Measurements from ENCODE around the gene CERCAM.

Gene CERCAM

GRCh38 chr9:128420651-128421481 is at the start of gene CERCAM:
Gene CERCAM (plus strand): TSS chr9:128420857. CDS start chr9:128420878, 21 bp downstream.
- peak; percentile 40 for DNase-seq

GRCh38 chr9:128371630-128372117 is 49.0 kb upstream of the CERCAM start:
- DNase-seq: no peak

GRCh38 chr9:128372188-128372641 is 48.4 kb upstream of the CERCAM start:
- no peak for DNase-seq

- no peak for DNase-seq
Observed at GRCh38 chr9:128372784-128373183, 47.9 kb upstream of the CERCAM start.

- DNase-seq: no peak
Observed at GRCh38 chr9:128374221-128374675, 46.4 kb upstream of the CERCAM start.

- no peak for DNase-seq
Observed at GRCh38 chr9:128375865-128376264, 44.8 kb upstream of the CERCAM start.

GRCh38 chr9:128382261-128382660 is 38.4 kb upstream of the CERCAM start:
- no peak for DNase-seq

GRCh38 chr9:128383007-128383753 is 37.5 kb upstream of the CERCAM start:
- DNase-seq: no peak

GRCh38 chr9:128383791-128384190 is 36.9 kb upstream of the CERCAM start:
- no peak for DNase-seq

- no peak for DNase-seq
Observed at GRCh38 chr9:128384801-128385495, 35.7 kb upstream of the CERCAM start.

GRCh38 chr9:128385496-128386460 is 34.9 kb upstream of the CERCAM start:
- DNase-seq: no peak

- no peak for DNase-seq
Observed at GRCh38 chr9:128388150-128388549, 32.5 kb upstream of the CERCAM start.

- no peak for DNase-seq
Observed at GRCh38 chr9:128389395-128390149, 31.1 kb upstream of the CERCAM start.

- no peak for DNase-seq
Observed at GRCh38 chr9:128390150-128390812, 30.4 kb upstream of the CERCAM start.

GRCh38 chr9:128390813-128391711 is 29.6 kb upstream of the CERCAM start:
- DNase-seq: no peak

GRCh38 chr9:128391956-128392301 is 28.7 kb upstream of the CERCAM start:
- DNase-seq: no peak

- DNase-seq: no peak
Observed at GRCh38 chr9:128392302-128393144, 28.1 kb upstream of the CERCAM start.

- DNase-seq: no peak
Observed at GRCh38 chr9:128393145-128393775, 27.4 kb upstream of the CERCAM start.
